ENCODE data around the gene HES5. TPM values are rescaled to one million over a fixed set of nuclear protein-coding genes. Genes with fewer than 3 reads are reported as not detected.

Gene HES5
- total RNA-seq, 6 donors from 2014 or later = 0.31 to 1.6 (median 0.92) TPM; not detected in 2

- no peaks in the 10 kb centered on the region for H3K9me3 ChIP-seq
- H3K27ac ChIP-seq = no peak overlapping the region
- DNase-seq (peak in 1 of 2 donors; percentile 56), ATAC-seq (ENCODE audit: low FRiP score in 2 of 2) (no peak)
- H3K27me3 ChIP-seq = no peaks in the 10 kb centered on the region
- peaks cover 63 to 100% (median 98%) of the 10 kb centered on the region in 4 donors for H3K36me3 ChIP-seq
- no peak overlapping the region for H3K4me3 ChIP-seq
- TF ChIP-seq POLR2A (IDR thresholded peaks at IDR 0.05) (no peak), EP300 (IDR thresholded peaks at IDR 0.05) (no peak), POLR2AphosphoS5 (IDR thresholded peaks at IDR 0.05) (no peak), CTCF (IDR thresholded peaks at IDR 0.05) (no peak)
- no peaks in the 10 kb centered on the region for H3K4me1 ChIP-seq
- 95 to 99% methylated on average over 17 of the region's 17 CpGs for WGBS, 2 donors
These were observed 13.9 kb downstream of the HES5 start for GRCh38 chr1:2516124-2516523.

GRCh38 chr1:2515763-2516080 lies 14.3 kb downstream of the HES5 start:
- ATAC-seq (ENCODE audit: low FRiP score in 2 of 2) = no peak
- WGBS, 2 donors = 89 to 96% methylated on average over 7 to 11 of the region's 11 CpGs
- DNase-seq = peak in 1 of 2 donors; percentile 65
- no peaks in the 10 kb centered on the region for H3K4me1 ChIP-seq
- TF ChIP-seq CTCF (IDR thresholded peaks at IDR 0.05) (no peak), POLR2A (IDR thresholded peaks at IDR 0.05) (no peak), POLR2AphosphoS5 (IDR thresholded peaks at IDR 0.05) (no peak), EP300 (IDR thresholded peaks at IDR 0.05) (no peak)
- H3K27ac ChIP-seq = no peak overlapping the region
- H3K27me3 ChIP-seq = no peaks in the 10 kb centered on the region
- H3K36me3 ChIP-seq = peaks cover 59 to 100% (median 98%) of the 10 kb centered on the region in 4 donors
- no peak overlapping the region for H3K4me3 ChIP-seq
- H3K9me3 ChIP-seq = no peaks in the 10 kb centered on the region

DNA sequence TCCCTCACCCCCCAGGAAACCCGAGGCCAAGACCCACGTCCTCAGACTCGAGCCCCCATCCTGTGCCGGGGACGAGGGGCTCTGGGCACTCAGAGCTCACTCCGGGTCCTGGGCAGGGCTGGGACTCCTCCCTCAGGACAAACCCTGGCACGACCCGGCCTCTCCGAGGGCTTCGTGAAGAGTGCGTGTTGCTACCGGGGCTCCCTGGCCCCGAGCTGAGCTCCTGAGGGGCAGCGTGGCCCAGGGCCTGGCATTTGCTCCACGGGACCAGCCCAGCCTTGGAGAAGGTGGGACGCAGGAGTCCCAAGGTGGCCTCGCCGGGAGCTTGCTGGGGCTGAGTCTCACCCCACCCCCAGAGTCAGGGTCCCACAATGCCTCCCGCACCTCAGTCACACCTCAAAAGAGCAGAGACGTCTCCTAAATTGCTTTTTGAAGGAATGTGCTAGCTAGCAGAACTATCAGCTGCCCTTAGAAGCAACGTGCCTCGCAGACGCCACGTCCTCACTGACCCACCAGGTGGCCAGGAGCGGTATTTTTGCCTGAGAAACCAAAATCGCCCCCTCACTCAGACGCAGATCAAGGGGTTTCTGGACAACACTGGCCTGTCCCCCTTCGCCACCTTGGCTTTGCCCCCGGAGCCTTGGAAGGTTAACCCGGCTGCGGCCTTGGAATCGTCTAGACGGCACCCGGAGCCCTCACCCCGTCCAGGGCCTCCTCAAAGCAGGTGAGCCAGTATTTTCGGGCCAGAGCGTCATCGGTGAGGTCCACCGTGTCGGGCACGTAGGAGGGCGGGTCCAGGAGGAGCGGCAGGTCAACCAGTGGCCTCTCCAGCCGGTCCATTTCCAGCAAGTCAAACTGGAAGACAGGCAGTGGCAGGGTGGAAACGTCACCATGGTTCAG lies 14.9 kb downstream of the HES5 start:
- no peak for ATAC-seq (ENCODE audit: low FRiP score in 2 of 2)
- TF ChIP-seq EP300 (IDR thresholded peaks at IDR 0.05) (no peak), POLR2A (IDR thresholded peaks at IDR 0.05) (no peak), CTCF (IDR thresholded peaks at IDR 0.05) (no peak), POLR2AphosphoS5 (IDR thresholded peaks at IDR 0.05) (no peak)
- WGBS, 2 donors = 94 to 95% methylated on average over 29 to 43 of the region's 45 CpGs
- Histone ChIP-seq H3K36me3 (peaks cover 53 to 100% (median 98%) of the 10 kb centered on the region in 4 donors), H3K27me3 (no peaks in the 10 kb centered on the region), H3K27ac (no peak overlapping the region), H3K9me3 (no peaks in the 10 kb centered on the region), H3K4me1 (no peaks in the 10 kb centered on the region), H3K4me3 (no peak overlapping the region)
- peak in 1 of 2 donors; percentile 65 for DNase-seq

- Histone ChIP-seq H3K9me3 (no peaks in the 10 kb centered on the region), H3K27me3 (no peaks in the 10 kb centered on the region), H3K4me3 (no peak overlapping the region), H3K4me1 (no peaks in the 10 kb centered on the region), H3K36me3 (peaks cover 52 to 100% (median 98%) of the 10 kb centered on the region in 4 donors), H3K27ac (no peak overlapping the region)
- TF ChIP-seq CTCF (IDR thresholded peaks at IDR 0.05) (no peak), EP300 (IDR thresholded peaks at IDR 0.05) (no peak), POLR2AphosphoS5 (IDR thresholded peaks at IDR 0.05) (no peak), POLR2A (IDR thresholded peaks at IDR 0.05) (no peak)
- WGBS, 2 donors = 92 to 94% methylated on average over 8 to 24 of the region's 43 CpGs
- DNase-seq (peak in 1 of 2 donors; percentile 76), ATAC-seq (ENCODE audit: low FRiP score in 2 of 2) (no peak)
These were observed 16.0 kb downstream of the HES5 start for GRCh38 chr1:2513939-2514652.

Data from upper lobe of left lung (tissue), 6 donors.